GM19397 (cell line): ENCODE data around the gene GIGYF2.

Experiments
- ATAC-seq: cut with Tn5 transposase; IDR thresholded peaks from one replicate; pipeline ENCODE4 v1.9.1; 2021; ENCODE audit warnings: mild to moderate bottlenecking, moderate library complexity; ENCODE audit not compliant: unreplicated experiment

The GIGYF2 gene

GRCh38 chr2:232863996-232864395, 166.9 kb downstream of the GIGYF2 start:
- ATAC-seq = no peak

- ATAC-seq = no peak
Observed at GRCh38 chr2:232865165-232865564, 168.0 kb downstream of the GIGYF2 start.

GRCh38 chr2:232866104-232866503, 169.0 kb downstream of the GIGYF2 start:
- no peak for ATAC-seq

- no peak for ATAC-seq
Observed at GRCh38 chr2:232869138-232870017, 172.2 kb downstream of the GIGYF2 start.

- ATAC-seq = no peak
Observed at GRCh38 chr2:232870018-232870765, 173.1 kb downstream of the GIGYF2 start, which contains the start of gene SNORC. SNORC (plus strand) TSS chr2:232870264; CDS start chr2:232870342, 78 bp downstream.

- no peak for ATAC-seq
Observed at GRCh38 chr2:232870766-232871371, 173.7 kb downstream of the GIGYF2 start.

GRCh38 chr2:232871418-232871834, 174.3 kb downstream of the GIGYF2 start:
- ATAC-seq = no peak

GRCh38 chr2:232871835-232872736, 175.0 kb downstream of the GIGYF2 start:
- no peak for ATAC-seq

GRCh38 chr2:232872826-232873225, 175.7 kb downstream of the GIGYF2 start:
- no peak for ATAC-seq

GRCh38 chr2:232873292-232873908, 176.3 kb downstream of the GIGYF2 start:
- ATAC-seq = no peak

GRCh38 chr2:232873909-232874641, 176.9 kb downstream of the GIGYF2 start:
- ATAC-seq = no peak

- no peak for ATAC-seq
Observed at GRCh38 chr2:232874677-232875223, 177.6 kb downstream of the GIGYF2 start.

- ATAC-seq = no peak
Observed at GRCh38 chr2:232875256-232876121, 178.4 kb downstream of the GIGYF2 start.

GRCh38 chr2:232876161-232876977, 179.2 kb downstream of the GIGYF2 start:
- no peak for ATAC-seq

- no peak for ATAC-seq
Observed at GRCh38 chr2:232876978-232877441, 179.9 kb downstream of the GIGYF2 start.

GRCh38 chr2:232877940-232878511, 180.9 kb downstream of the GIGYF2 start:
- ATAC-seq = no peak
